WTC11 (cell line): ENCODE data around the gene GBF1. TPM values are rescaled to one million over a fixed set of nuclear protein-coding genes. Genes with fewer than 3 reads are reported as not detected.

ENCODE experiments used
- ATAC-seq: fragments of 200-7000 bp; cut with Tn5 transposase; 2 replicates; pipeline ENCODE4 v1.10.0; 2021; ENCODE audit warnings: mild to moderate bottlenecking, moderate library complexity
- CTCF ChIA-PET: fragments of 300-600 bp; sonication (Branson Sonifier 250); formaldehyde crosslinking; loops from one replicate; lab custom pipeline; 2021; ENCODE audit warnings: antibody characterized with exemption; lab: Charles Lee
- POLR2A ChIA-PET: fragments of 350-600 bp; sonication (Branson Sonifier 250); formaldehyde crosslinking; loops from one replicate; lab custom pipeline; 2021; ENCODE audit warnings: antibody characterized with exemption; lab: Charles Lee
- DNase-seq: peaks from one replicate; pipeline ENCODE4 v3.0.0; 2021; ENCODE audit warnings: low spot score
- H3K27ac Mint-ChIP-seq: 2 replicates; pipeline ENCODE4 v1.8.0; 2021; ENCODE audit warnings: mixed read lengths
- H3K27me3 Mint-ChIP-seq: 2 replicates; pipeline ENCODE4 v1.8.0; 2021; ENCODE audit warnings: low read depth, mild to moderate bottlenecking, moderate library complexity, mixed read lengths
- H3K36me3 Mint-ChIP-seq: 2 replicates; pipeline ENCODE4 v1.8.0; 2021; ENCODE audit warnings: mixed read lengths
- H3K4me1 Mint-ChIP-seq: 2 replicates; pipeline ENCODE4 v1.8.0; 2022; ENCODE audit warnings: mixed read lengths
- H3K4me3 Mint-ChIP-seq: 2 replicates; pipeline ENCODE4 v1.8.0; 2021; ENCODE audit warnings: mild to moderate bottlenecking, moderate library complexity, mixed read lengths
- H3K9me3 Mint-ChIP-seq: 2 replicates; pipeline ENCODE4 v1.8.0; 2021; ENCODE audit warnings: mixed read lengths
- CREM ChIP-seq: sonication (generic); formaldehyde crosslinking; IDR thresholded peaks from 2 replicates; pipeline ENCODE4 v1.8.1; 2022; ENCODE audit warnings: mild to moderate bottlenecking, missing genetic modification reagents, moderate library complexity
- ESRRA ChIP-seq: sonication (generic); formaldehyde crosslinking; IDR thresholded peaks from 2 replicates; pipeline ENCODE4 v1.8.1; 2022; ENCODE audit warnings: mild to moderate bottlenecking, missing genetic modification reagents, borderline replicate concordance
- ETV6 ChIP-seq: sonication (generic); formaldehyde crosslinking; IDR thresholded peaks from 2 replicates; pipeline ENCODE4 v1.8.1; 2022; ENCODE audit warnings: mild to moderate bottlenecking, missing genetic modification reagents
- GRHL2 ChIP-seq: fragments of 250-450 bp; sonication (Bioruptor Pico); IDR thresholded peaks from 2 replicates; pipeline ENCODE4 v1.8.0; 2022; ENCODE audit warnings: mild to moderate bottlenecking, moderate library complexity; ENCODE audit not compliant: insufficient replicate concordance, severe bottlenecking
- KAT7 ChIP-seq: sonication (generic); formaldehyde crosslinking; IDR thresholded peaks from 2 replicates; pipeline ENCODE4 v1.8.1; 2023; ENCODE audit warnings: missing genetic modification reagents, mild to moderate bottlenecking, borderline replicate concordance
- SMAD3 ChIP-seq: sonication (generic); formaldehyde crosslinking; IDR thresholded peaks from 2 replicates; pipeline ENCODE4 v1.8.0; 2022; ENCODE audit warnings: missing genetic modification reagents, mild to moderate bottlenecking, borderline replicate concordance
- ZBTB21 ChIP-seq: sonication (generic); formaldehyde crosslinking; IDR thresholded peaks from 2 replicates; pipeline ENCODE4 v1.8.1; 2023; ENCODE audit warnings: mild to moderate bottlenecking, missing genetic modification reagents, borderline replicate concordance
- ZNF317 ChIP-seq: sonication (generic); formaldehyde crosslinking; IDR thresholded peaks from 2 replicates; pipeline ENCODE4 v1.8.1; 2023; ENCODE audit warnings: low read depth, mild to moderate bottlenecking, moderate library complexity, missing genetic modification reagents, borderline replicate concordance
- ZNF416 ChIP-seq: fragments of 250-450 bp; sonication (Bioruptor Pico); IDR thresholded peaks from 2 replicates; pipeline ENCODE4 v1.9.0; 2021; ENCODE audit warnings: mild to moderate bottlenecking, inconsistent platforms
- total RNA-seq: library from RNA; stranded (reverse); gene quantifications from 3 replicates; pipeline ENCODE4 v1.2.3, GENCODE V29; 2021
- TF ChIP-seq, protein P1 (sequence below): fragments of 250-450 bp; sonication (Bioruptor Pico); IDR thresholded peaks from 2 replicates; pipeline ENCODE4 v1.9.0; 2021; ENCODE audit warnings: mild to moderate bottlenecking, borderline replicate concordance
- TF ChIP-seq, protein P2 (sequence below): sonication (generic); formaldehyde crosslinking; IDR thresholded peaks from 2 replicates; pipeline ENCODE4 v1.8.1; 2022; ENCODE audit warnings: low read depth, missing genetic modification reagents, borderline replicate concordance
- TF ChIP-seq, protein P3 (sequence below): fragments of 200-600 bp; IDR thresholded peaks from 2 replicates; pipeline ENCODE4 v1.8.0; 2022; ENCODE audit warnings: antibody characterized with exemption
- TF ChIP-seq, protein P4 (sequence below): sonication (generic); formaldehyde crosslinking; IDR thresholded peaks from 2 replicates; pipeline ENCODE4 v1.8.1; 2022; ENCODE audit warnings: mild to moderate bottlenecking, moderate library complexity, missing genetic modification reagents
- TF ChIP-seq, protein P5 (sequence below): sonication (generic); formaldehyde crosslinking; conservative IDR thresholded peaks from 2 replicates; pipeline ENCODE4 v1.8.1; 2023; ENCODE audit warnings: mild to moderate bottlenecking, low read depth, missing genetic modification reagents, moderate library complexity

Gene GBF1
- total RNA-seq, 1 experiment from 2014 or later = 32.4 TPM

DNA sequence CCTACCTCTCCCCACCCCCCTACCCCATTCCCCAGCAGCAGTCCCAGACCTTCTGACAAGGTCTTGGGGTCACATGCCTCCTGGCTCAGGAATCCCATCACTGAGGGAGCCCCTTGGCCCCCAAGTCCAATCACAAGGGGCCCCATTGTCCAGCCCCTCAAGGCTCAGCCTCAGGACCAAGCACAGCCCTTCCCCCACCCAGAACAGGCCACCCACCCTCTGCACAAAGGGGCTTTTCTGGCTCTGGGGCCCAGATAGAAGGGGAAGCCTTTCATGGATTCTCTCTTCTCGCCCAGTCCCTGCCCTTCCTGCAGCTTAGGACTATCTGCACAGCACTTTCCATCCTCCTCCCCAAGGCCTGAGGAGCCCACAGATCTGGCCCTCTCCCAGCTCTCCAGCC is 180.1 kb downstream of the GBF1 start (continued):
- TF ChIP-seq, protein P1, sequence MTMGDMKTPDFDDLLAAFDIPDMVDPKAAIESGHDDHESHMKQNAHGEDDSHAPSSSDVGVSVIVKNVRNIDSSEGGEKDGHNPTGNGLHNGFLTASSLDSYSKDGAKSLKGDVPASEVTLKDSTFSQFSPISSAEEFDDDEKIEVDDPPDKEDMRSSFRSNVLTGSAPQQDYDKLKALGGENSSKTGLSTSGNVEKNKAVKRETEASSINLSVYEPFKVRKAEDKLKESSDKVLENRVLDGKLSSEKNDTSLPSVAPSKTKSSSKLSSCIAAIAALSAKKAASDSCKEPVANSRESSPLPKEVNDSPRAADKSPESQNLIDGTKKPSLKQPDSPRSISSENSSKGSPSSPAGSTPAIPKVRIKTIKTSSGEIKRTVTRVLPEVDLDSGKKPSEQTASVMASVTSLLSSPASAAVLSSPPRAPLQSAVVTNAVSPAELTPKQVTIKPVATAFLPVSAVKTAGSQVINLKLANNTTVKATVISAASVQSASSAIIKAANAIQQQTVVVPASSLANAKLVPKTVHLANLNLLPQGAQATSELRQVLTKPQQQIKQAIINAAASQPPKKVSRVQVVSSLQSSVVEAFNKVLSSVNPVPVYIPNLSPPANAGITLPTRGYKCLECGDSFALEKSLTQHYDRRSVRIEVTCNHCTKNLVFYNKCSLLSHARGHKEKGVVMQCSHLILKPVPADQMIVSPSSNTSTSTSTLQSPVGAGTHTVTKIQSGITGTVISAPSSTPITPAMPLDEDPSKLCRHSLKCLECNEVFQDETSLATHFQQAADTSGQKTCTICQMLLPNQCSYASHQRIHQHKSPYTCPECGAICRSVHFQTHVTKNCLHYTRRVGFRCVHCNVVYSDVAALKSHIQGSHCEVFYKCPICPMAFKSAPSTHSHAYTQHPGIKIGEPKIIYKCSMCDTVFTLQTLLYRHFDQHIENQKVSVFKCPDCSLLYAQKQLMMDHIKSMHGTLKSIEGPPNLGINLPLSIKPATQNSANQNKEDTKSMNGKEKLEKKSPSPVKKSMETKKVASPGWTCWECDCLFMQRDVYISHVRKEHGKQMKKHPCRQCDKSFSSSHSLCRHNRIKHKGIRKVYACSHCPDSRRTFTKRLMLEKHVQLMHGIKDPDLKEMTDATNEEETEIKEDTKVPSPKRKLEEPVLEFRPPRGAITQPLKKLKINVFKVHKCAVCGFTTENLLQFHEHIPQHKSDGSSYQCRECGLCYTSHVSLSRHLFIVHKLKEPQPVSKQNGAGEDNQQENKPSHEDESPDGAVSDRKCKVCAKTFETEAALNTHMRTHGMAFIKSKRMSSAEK (CRISPR knock-in tag) = no peak
- no peak for TF ChIP-seq ETV6 (CRISPR knock-in tag)

DNA sequence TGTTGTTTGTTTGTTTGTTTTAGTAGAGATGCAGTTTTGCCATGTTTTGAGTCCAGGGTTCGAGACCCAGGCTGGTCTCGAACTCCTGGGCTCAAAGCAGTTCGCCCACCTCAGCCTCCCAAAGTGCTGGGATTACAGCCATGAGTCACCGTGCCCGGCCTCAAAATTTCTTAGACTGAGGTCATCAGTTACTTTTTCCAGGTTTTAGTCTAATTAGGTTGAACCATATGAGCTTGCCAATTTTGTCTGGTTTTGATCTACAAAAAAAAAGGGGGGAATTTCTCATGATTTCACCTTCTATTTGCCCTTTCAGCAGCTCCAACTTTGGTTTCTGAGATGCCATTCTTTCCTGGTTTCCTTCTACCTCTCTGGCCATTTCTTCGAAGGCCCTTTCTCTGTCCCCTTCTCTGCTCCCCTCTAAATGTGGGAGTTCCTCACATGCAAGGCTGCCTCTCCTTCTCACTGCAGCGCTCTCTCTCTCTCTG is 181.5 kb downstream of the GBF1 start:
- POLR2A ChIA-PET = no interaction called here
- Mint-ChIP-seq H3K27me3 (peaks cover 11% of the 10 kb centered on the region), H3K9me3 (no peaks in the 10 kb centered on the region), H3K36me3 (peaks cover 9% of the 10 kb centered on the region; the same call in 1 of the 2 replicates), H3K4me3 (no peak overlapping the region), H3K27ac (no peak overlapping the region)
- DNase-seq (no peak), ATAC-seq (no peak)
- CTCF ChIA-PET = interaction anchor here (0.6 to 1.5 kb wide), 3 partner anchors 20 to 28 kb away, joined by 4 to 6 read pairs (median 4); no protein-coding TSS in a partner anchor
- TF ChIP-seq, protein P2, sequence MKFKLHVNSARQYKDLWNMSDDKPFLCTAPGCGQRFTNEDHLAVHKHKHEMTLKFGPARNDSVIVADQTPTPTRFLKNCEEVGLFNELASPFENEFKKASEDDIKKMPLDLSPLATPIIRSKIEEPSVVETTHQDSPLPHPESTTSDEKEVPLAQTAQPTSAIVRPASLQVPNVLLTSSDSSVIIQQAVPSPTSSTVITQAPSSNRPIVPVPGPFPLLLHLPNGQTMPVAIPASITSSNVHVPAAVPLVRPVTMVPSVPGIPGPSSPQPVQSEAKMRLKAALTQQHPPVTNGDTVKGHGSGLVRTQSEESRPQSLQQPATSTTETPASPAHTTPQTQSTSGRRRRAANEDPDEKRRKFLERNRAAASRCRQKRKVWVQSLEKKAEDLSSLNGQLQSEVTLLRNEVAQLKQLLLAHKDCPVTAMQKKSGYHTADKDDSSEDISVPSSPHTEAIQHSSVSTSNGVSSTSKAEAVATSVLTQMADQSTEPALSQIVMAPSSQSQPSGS = no peak
- TF ChIP-seq GRHL2 (CRISPR knock-in tag) (no peak), ETV6 (CRISPR knock-in tag) (no peak), ZNF416 (no peak), ZBTB21 (no peak), ESRRA (CRISPR knock-in tag) (no peak), ZNF317 (CRISPR knock-in tag) (no peak), KAT7 (CRISPR knock-in tag) (no peak), SMAD3 (CRISPR knock-in tag) (no peak), CREM (CRISPR knock-in tag) (no peak)
- TF ChIP-seq, protein P3, sequence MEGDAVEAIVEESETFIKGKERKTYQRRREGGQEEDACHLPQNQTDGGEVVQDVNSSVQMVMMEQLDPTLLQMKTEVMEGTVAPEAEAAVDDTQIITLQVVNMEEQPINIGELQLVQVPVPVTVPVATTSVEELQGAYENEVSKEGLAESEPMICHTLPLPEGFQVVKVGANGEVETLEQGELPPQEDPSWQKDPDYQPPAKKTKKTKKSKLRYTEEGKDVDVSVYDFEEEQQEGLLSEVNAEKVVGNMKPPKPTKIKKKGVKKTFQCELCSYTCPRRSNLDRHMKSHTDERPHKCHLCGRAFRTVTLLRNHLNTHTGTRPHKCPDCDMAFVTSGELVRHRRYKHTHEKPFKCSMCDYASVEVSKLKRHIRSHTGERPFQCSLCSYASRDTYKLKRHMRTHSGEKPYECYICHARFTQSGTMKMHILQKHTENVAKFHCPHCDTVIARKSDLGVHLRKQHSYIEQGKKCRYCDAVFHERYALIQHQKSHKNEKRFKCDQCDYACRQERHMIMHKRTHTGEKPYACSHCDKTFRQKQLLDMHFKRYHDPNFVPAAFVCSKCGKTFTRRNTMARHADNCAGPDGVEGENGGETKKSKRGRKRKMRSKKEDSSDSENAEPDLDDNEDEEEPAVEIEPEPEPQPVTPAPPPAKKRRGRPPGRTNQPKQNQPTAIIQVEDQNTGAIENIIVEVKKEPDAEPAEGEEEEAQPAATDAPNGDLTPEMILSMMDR = no peak
- TF ChIP-seq, protein P4, sequence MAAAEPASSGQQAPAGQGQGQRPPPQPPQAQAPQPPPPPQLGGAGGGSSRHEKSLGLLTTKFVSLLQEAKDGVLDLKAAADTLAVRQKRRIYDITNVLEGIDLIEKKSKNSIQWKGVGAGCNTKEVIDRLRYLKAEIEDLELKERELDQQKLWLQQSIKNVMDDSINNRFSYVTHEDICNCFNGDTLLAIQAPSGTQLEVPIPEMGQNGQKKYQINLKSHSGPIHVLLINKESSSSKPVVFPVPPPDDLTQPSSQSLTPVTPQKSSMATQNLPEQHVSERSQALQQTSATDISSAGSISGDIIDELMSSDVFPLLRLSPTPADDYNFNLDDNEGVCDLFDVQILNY (CRISPR knock-in tag) = no peak
- TF ChIP-seq, protein P5, sequence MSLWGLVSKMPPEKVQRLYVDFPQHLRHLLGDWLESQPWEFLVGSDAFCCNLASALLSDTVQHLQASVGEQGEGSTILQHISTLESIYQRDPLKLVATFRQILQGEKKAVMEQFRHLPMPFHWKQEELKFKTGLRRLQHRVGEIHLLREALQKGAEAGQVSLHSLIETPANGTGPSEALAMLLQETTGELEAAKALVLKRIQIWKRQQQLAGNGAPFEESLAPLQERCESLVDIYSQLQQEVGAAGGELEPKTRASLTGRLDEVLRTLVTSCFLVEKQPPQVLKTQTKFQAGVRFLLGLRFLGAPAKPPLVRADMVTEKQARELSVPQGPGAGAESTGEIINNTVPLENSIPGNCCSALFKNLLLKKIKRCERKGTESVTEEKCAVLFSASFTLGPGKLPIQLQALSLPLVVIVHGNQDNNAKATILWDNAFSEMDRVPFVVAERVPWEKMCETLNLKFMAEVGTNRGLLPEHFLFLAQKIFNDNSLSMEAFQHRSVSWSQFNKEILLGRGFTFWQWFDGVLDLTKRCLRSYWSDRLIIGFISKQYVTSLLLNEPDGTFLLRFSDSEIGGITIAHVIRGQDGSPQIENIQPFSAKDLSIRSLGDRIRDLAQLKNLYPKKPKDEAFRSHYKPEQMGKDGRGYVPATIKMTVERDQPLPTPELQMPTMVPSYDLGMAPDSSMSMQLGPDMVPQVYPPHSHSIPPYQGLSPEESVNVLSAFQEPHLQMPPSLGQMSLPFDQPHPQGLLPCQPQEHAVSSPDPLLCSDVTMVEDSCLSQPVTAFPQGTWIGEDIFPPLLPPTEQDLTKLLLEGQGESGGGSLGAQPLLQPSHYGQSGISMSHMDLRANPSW (CRISPR knock-in tag) = no peak
- TF ChIP-seq, all 79 proteins: peak for 0
- H3K4me1 Mint-ChIP-seq = peaks cover 14% of the 10 kb centered on the region
